HepG2 (cell line): ENCODE measurements around the gene SEMA3C.

Source experiments
- CBX5 ChIP-seq: sonication (generic); formaldehyde crosslinking; IDR thresholded peaks from 2 replicates; pipeline ENCODE4 v1.4.0; 2020; ENCODE audit warnings: missing genetic modification reagents, borderline replicate concordance
- DNMT1 ChIP-seq: sonication (generic); formaldehyde crosslinking; IDR thresholded peaks from 2 replicates; pipeline ENCODE4 v1.5.1; 2020; ENCODE audit warnings: mild to moderate bottlenecking, missing genetic modification reagents
- KDM1A ChIP-seq: IDR thresholded peaks from 2 replicates; pipeline ENCODE4 v1.6.1; 2016; ENCODE audit warnings: missing compliant biosample characterization
- MAFG ChIP-seq: sonication (generic); formaldehyde crosslinking; IDR thresholded peaks from 2 replicates; pipeline ENCODE4 v1.5.1; 2020; ENCODE audit warnings: mild to moderate bottlenecking, missing genetic modification reagents
- PBX3 ChIP-seq: sonication (generic); formaldehyde crosslinking; IDR thresholded peaks from 2 replicates; pipeline ENCODE4 v1.8.1; 2023; ENCODE audit warnings: missing genetic modification reagents, inconsistent platforms, borderline replicate concordance
- PHF8 ChIP-seq: sonication (generic); formaldehyde crosslinking; IDR thresholded peaks from 2 replicates; pipeline ENCODE4 v1.5.0; 2020; ENCODE audit warnings: missing genetic modification reagents
- POLR2AphosphoS5 ChIP-seq: IDR thresholded peaks from 2 replicates; pipeline ENCODE4 v1.6.1; 2012; ENCODE audit warnings: low read depth, low read length
- RXRB ChIP-seq: IDR thresholded peaks from 2 replicates; pipeline ENCODE4 v1.6.1; 2016; ENCODE audit warnings: borderline replicate concordance, missing genetic modification reagents, missing compliant biosample characterization
- SIN3A ChIP-seq: IDR thresholded peaks from 2 replicates; pipeline ENCODE4 v1.6.1; 2011; ENCODE audit warnings: low read depth, mild to moderate bottlenecking, control low read depth, low read length, borderline replicate concordance
- TAF15 ChIP-seq: fragments of 200-400 bp; formaldehyde crosslinking; IDR thresholded peaks from one replicate; pipeline ENCODE4 v1.6.1; 2018; ENCODE audit warnings: mild to moderate bottlenecking, low read depth, low read length; ENCODE audit not compliant: poor library complexity, severe bottlenecking
- ZBTB20 ChIP-seq: sonication (generic); formaldehyde crosslinking; IDR thresholded peaks from 2 replicates; pipeline ENCODE4 v1.8.1; 2023; ENCODE audit warnings: missing genetic modification reagents, low read depth, mild to moderate bottlenecking, borderline replicate concordance
- ZFX ChIP-seq: sonication (generic); formaldehyde crosslinking; IDR thresholded peaks from 2 replicates; pipeline ENCODE4 v1.4.0; 2020; ENCODE audit warnings: mild to moderate bottlenecking, low read depth, missing genetic modification reagents, moderate library complexity
- ZNF530 ChIP-seq: sonication (generic); formaldehyde crosslinking; IDR thresholded peaks from 2 replicates; pipeline ENCODE4 v1.5.0; 2020; ENCODE audit warnings: low read depth, mild to moderate bottlenecking, missing genetic modification reagents
- ZNF678 ChIP-seq: sonication (generic); formaldehyde crosslinking; IDR thresholded peaks from 2 replicates; pipeline ENCODE4 v1.4.0; 2020; ENCODE audit warnings: mild to moderate bottlenecking, missing genetic modification reagents

GRCh38 chr7:80724249-80724871 lies 194.5 kb downstream of the SEMA3C start:
- TF ChIP-seq RXRB (CRISPR knock-in tag) = no peak
- no peak for TF ChIP-seq ZBTB20 (CRISPR knock-in tag)
- TF ChIP-seq POLR2AphosphoS5 = no peak
- TF ChIP-seq TAF15 = no peak
- no peak for TF ChIP-seq PBX3 (CRISPR knock-in tag)
- no peak for TF ChIP-seq MAFG (CRISPR knock-in tag)
- TF ChIP-seq DNMT1 (CRISPR knock-in tag) = no peak
- TF ChIP-seq KDM1A (CRISPR knock-in tag) = no peak
- no peak for TF ChIP-seq ZNF678 (CRISPR knock-in tag)
- TF ChIP-seq ZFX (CRISPR knock-in tag) = no peak
- no peak for TF ChIP-seq PHF8 (CRISPR knock-in tag)
- TF ChIP-seq ZNF530 (CRISPR knock-in tag) = no peak
- TF ChIP-seq CBX5 (CRISPR knock-in tag) = no peak
- TF ChIP-seq SIN3A = no peak
